PC-9 (cell line): ENCODE results near the gene KRTAP10-10. TPM values are rescaled to one million over a fixed set of nuclear protein-coding genes. Genes with fewer than 3 reads are reported as not detected.
"Not testable (repeated sequence)": the region's sequence is repeated elsewhere in the genome, so short reads cannot be mapped to it uniquely, and the experiment has no call there.

ENCODE experiments used
- BruUV-seq: library from RNA; stranded (reverse); fragments of 400-500 nt; replicated peaks from 2 replicates; lab custom pipeline; 2021; lab: Mats Ljungman, UMichigan
- CTCF ChIA-PET: fragments of 300-600 bp; sonication (Branson Sonifier 250); formaldehyde crosslinking; loops from one replicate; lab custom pipeline; 2022; ENCODE audit warnings: antibody characterized with exemption; lab: Charles Lee
- POLR2A ChIA-PET: fragments of 300-600 bp; sonication (Branson Sonifier 250); formaldehyde crosslinking; loops from one replicate; lab custom pipeline; 2022; ENCODE audit warnings: antibody characterized with exemption; ENCODE audit not compliant: unreplicated experiment; lab: Charles Lee
- DNase-seq, 2 experiments: peaks; one replicate each; pipeline versions ENCODE4 v3.0.0 to v3.0.0-alpha.2; 2015 to 2022; ENCODE audit warnings: mixed read lengths in 1 of 2
- H2AFZ ChIP-seq: fragments of 200-600 bp; sonication (generic); 2 replicates; pipeline ENCODE4 v1.8.1; 2017; ENCODE audit warnings: antibody characterized with exemption
- H3F3A ChIP-seq: fragments of 200-600 bp; sonication (generic); 2 replicates; pipeline ENCODE4 v1.8.1; 2017; ENCODE audit warnings: antibody characterized with exemption, mild to moderate bottlenecking, low read depth; ENCODE audit not compliant: insufficient read depth
- H3K27ac ChIP-seq: fragments of 200-600 bp; sonication (generic); 2 replicates; pipeline ENCODE4 v1.6.1; 2016; ENCODE audit warnings: mixed run types
- H3K27me3 ChIP-seq: fragments of 200-600 bp; sonication (generic); 2 replicates; pipeline ENCODE4 v1.6.1; 2016; ENCODE audit warnings: low read depth, mixed run types; ENCODE audit not compliant: insufficient read depth
- H3K36me3 ChIP-seq: fragments of 200-600 bp; sonication (generic); 2 replicates; pipeline ENCODE4 v1.6.1; 2016; ENCODE audit warnings: low read depth, mixed run types
- H3K4me1 ChIP-seq: fragments of 200-600 bp; sonication (generic); replicated peaks from 2 replicates; pipeline ENCODE4 v1.6.1; 2016; ENCODE audit warnings: mixed run types; ENCODE audit not compliant: insufficient read depth
- H3K4me2 ChIP-seq: fragments of 200-600 bp; sonication (generic); 2 replicates; pipeline ENCODE4 v1.6.1; 2017; ENCODE audit warnings: mixed run types
- H3K4me3 ChIP-seq: fragments of 200-600 bp; sonication (generic); 2 replicates; pipeline ENCODE4 v1.6.1; 2016; ENCODE audit warnings: mixed run types
- H3K79me2 ChIP-seq: fragments of 200-600 bp; sonication (generic); 2 replicates; pipeline ENCODE4 v1.6.1; 2017; ENCODE audit warnings: low read depth, mixed run types
- H3K9me2 ChIP-seq: fragments of 200-600 bp; sonication (generic); 2 replicates; pipeline ENCODE4 v1.8.1; 2017; ENCODE audit warnings: mild to moderate bottlenecking; ENCODE audit not compliant: insufficient read depth
- H3K9me3 ChIP-seq: fragments of 200-600 bp; sonication (generic); 2 replicates; pipeline ENCODE4 v1.8.1; 2016; ENCODE audit warnings: low read depth; ENCODE audit not compliant: insufficient read depth
- H4K20me1 ChIP-seq: fragments of 200-600 bp; sonication (generic); 2 replicates; pipeline ENCODE4 v1.8.1; 2017; ENCODE audit not compliant: insufficient read depth
- EZH2 ChIP-seq: fragments of 200-600 bp; sonication (generic); IDR thresholded peaks from 2 replicates; pipeline ENCODE4 v1.8.0; 2017; ENCODE audit warnings: antibody characterized with exemption, low read depth
- intact Hi-C: fragments of 100-400 bp; cut with micrococcal nuclease; formaldehyde crosslinking; loops from one replicate; pipeline ENCODE4 v1.10.0; 2022; ENCODE audit not compliant: unreplicated experiment
- total RNA-seq: library from RNA; stranded (reverse); gene quantifications from 2 replicates; pipeline ENCODE4 v1.2.3, GENCODE V29; 2021
- TF ChIP-seq, protein P1 (sequence below): fragments of 200-600 bp; sonication (generic); conservative IDR thresholded peaks from 2 replicates; pipeline ENCODE4 v1.6.1; 2017; ENCODE audit warnings: mixed run types, antibody characterized with exemption, mild to moderate bottlenecking, moderate library complexity

KRTAP10-10 gene
- total RNA-seq, 1 experiment from 2014 or later = not detected

DNA sequence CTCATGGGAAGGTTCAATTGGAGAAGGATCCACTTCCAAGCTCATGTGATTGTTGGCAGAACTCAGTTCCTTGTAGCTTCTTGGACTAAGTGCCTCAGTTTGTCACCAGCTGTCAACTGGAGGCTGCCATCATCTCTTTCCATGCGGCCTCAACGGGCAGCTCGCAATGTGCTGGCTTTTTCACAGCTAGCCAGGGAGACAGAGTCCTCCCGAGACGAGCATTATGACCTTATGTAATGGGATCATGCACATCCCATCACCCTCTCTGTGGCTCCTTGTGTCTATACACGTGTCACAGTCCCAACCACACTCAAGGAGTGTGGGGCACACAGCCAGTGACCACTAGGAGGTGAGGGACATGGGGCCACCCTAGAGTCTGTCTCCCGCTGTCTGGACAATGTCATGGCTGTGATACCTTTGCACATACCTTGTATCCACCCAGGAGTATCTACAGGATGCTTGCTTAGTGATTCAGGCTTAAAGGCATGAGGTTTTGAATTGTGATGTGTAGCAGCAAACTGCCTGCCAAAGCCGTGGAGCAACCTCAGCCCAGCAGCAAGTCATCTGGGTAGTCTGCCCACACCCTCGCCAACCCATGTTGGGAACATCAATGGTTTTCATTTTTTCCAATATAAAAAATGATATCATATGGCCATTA, 41.0 kb upstream of the KRTAP10-10 start:
- no TSS peak for BruUV-seq
- ChIA-PET POLR2A (no interaction called here), CTCF (no interaction called here)
- TF ChIP-seq EZH2 = no peak
- TF ChIP-seq, protein P1, sequence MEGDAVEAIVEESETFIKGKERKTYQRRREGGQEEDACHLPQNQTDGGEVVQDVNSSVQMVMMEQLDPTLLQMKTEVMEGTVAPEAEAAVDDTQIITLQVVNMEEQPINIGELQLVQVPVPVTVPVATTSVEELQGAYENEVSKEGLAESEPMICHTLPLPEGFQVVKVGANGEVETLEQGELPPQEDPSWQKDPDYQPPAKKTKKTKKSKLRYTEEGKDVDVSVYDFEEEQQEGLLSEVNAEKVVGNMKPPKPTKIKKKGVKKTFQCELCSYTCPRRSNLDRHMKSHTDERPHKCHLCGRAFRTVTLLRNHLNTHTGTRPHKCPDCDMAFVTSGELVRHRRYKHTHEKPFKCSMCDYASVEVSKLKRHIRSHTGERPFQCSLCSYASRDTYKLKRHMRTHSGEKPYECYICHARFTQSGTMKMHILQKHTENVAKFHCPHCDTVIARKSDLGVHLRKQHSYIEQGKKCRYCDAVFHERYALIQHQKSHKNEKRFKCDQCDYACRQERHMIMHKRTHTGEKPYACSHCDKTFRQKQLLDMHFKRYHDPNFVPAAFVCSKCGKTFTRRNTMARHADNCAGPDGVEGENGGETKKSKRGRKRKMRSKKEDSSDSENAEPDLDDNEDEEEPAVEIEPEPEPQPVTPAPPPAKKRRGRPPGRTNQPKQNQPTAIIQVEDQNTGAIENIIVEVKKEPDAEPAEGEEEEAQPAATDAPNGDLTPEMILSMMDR = no peak
- H3K9me3 ChIP-seq = no peaks in the 10 kb centered on the region
- no peak overlapping the region for H3K4me2 ChIP-seq
- H3K9me2 ChIP-seq = no peaks in the 10 kb centered on the region
- DNase-seq = peak in 1 of 2 experiments; percentile 47
- no peaks in the 10 kb centered on the region for H4K20me1 ChIP-seq
- no peaks in the 10 kb centered on the region for H3F3A ChIP-seq
- H2AFZ ChIP-seq = no peak overlapping the region
- H3K4me1 ChIP-seq = no peaks in the 10 kb centered on the region
- H3K36me3 ChIP-seq = no peaks in the 10 kb centered on the region
- H3K27me3 ChIP-seq = peaks cover 70% of the 10 kb centered on the region
- no peak overlapping the region for H3K27ac ChIP-seq
- intact Hi-C loops = no loop called here
- H3K79me2 ChIP-seq = no peaks in the 10 kb centered on the region
- H3K4me3 ChIP-seq = no peak overlapping the region

DNA sequence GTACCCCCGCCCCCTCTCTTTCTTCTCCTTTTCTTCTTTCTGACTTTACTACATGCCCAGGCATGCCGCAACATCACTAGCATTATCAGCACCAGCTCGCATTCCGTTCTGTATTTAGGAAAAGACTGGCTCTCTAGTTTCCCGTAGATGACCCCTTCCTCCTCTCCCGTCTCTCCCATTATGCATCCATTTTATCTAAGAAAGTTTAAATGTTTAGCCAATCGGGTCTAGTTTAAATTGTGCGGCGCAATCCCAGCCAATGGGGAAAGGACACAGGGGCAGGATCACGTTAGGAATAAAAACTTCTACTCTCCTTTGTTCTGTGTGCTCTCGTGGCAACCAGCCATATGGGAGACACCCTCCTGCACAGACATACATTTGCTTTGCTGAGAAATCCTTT, 39.1 kb upstream of the KRTAP10-10 start:
- no peak overlapping the region for H3K4me2 ChIP-seq
- intact Hi-C loops = no loop called here
- no peak overlapping the region for H3K27ac ChIP-seq
- TF ChIP-seq, protein P1 = no peak
- TF ChIP-seq EZH2 = no peak
- no peaks in the 10 kb centered on the region for H3F3A ChIP-seq
- no TSS peak for BruUV-seq
- H3K4me3 ChIP-seq = no peak overlapping the region
- no peak for DNase-seq
- CTCF ChIA-PET = no interaction called here
- H3K4me1 ChIP-seq = no peaks in the 10 kb centered on the region
- peaks cover 69% of the 10 kb centered on the region for H3K27me3 ChIP-seq
- H2AFZ ChIP-seq = no peak overlapping the region
- H3K36me3 ChIP-seq = no peaks in the 10 kb centered on the region
- no peaks in the 10 kb centered on the region for H4K20me1 ChIP-seq
- no peaks in the 10 kb centered on the region for H3K9me3 ChIP-seq
- H3K9me2 ChIP-seq = no peaks in the 10 kb centered on the region
- no peaks in the 10 kb centered on the region for H3K79me2 ChIP-seq
- POLR2A ChIA-PET = no interaction called here

DNA sequence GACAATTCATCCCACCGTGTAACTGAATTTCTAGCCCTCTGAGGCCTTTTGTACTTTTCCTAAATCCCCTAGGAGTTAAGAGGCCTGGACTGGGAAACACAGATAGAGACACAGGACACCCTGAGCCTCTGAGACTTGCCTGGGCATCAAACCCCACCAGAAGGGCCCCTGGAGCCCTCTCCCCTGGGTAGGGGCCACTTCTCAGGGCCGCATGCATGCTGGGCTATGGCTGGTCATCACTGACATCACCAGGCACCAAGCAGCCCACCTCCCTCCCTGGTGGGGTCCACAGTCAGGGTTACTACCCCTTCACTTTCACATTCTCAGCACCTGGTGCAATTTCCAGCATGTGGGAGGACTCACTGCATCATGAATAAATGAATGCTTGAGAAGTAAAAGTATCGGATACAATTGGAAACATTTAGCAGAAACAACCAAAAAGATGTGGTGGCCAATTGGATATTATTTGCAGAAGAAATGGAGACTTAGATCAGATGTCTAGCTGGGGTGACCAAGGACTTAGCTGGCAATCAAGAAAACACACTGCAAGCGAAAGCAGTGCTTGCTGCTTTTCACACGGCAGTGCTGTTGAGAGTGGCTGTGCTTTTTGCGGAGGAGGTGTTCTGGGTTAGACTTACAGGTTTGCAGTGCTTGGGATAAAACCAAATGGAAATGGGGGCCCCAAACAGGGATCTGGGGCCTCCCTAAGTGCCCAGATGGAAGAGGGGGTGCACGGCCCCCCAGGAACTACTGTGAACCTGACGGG, 37.7 kb upstream of the KRTAP10-10 start:
- H2AFZ ChIP-seq = no peak overlapping the region
- TF ChIP-seq EZH2 = no peak
- CTCF ChIA-PET = no interaction called here
- no peak overlapping the region for H3K4me2 ChIP-seq
- H3K9me2 ChIP-seq = no peaks in the 10 kb centered on the region
- intact Hi-C loops = no loop called here
- H3K36me3 ChIP-seq = no peaks in the 10 kb centered on the region
- POLR2A ChIA-PET = no interaction called here
- H3K4me1 ChIP-seq = no peaks in the 10 kb centered on the region
- no TSS peak for BruUV-seq
- H3K79me2 ChIP-seq = no peaks in the 10 kb centered on the region
- no peak overlapping the region for H3K4me3 ChIP-seq
- no peaks in the 10 kb centered on the region for H3K9me3 ChIP-seq
- H3F3A ChIP-seq = no peaks in the 10 kb centered on the region
- DNase-seq = no peak
- no peaks in the 10 kb centered on the region for H4K20me1 ChIP-seq
- no peak overlapping the region for H3K27ac ChIP-seq
- peaks cover 65% of the 10 kb centered on the region for H3K27me3 ChIP-seq

DNA sequence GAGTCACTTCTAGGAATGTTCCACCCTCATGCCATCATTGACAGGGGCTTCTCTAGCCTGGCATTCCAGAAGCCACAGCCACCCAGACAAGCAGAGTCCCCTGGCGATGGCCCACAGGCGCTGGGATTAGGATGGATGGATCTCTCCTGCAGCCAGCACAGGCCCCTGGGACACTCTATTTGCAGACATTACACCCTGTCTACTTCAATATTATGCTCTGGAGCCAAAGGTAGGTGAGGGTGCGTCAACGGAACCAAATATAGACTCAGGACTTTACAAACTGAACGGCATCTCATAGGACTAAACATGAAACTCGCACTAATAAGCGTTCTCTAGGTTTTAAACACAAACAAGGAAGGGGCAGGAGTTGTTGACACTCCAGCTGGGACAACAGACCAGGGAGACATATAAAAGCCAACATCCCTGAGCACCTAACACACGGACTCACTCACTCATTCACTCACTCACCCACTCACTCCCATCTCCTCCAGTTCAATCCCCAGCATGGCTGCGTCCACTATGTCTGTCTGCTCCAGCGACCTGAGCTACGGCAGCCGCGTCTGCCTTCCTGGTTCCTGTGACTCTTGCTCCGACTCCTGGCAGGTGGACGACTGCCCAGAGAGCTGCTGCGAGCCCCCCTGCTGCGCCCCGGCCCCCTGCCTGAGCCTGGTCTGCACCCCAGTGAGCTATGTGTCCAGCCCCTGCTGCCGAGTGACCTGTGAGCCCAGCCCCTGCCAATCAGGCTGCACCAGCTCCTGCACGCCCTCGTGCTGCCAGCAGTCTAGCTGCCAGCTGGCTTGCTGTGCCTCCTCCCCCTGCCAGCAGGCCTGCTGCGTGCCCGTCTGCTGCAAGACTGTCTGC, 36.8 kb upstream of the KRTAP10-10 start, which contains the start of gene KRTAP10-7:
Gene KRTAP10-7 (plus strand): TSS at position 480 of the 861 bp plus-strand sequence. CDS start 25 bp downstream, at position 505.
- H3K9me2 ChIP-seq, H3K27ac ChIP-seq, POLR2A ChIA-PET, H3K36me3 ChIP-seq, H3K4me3 ChIP-seq, H3F3A ChIP-seq, H3K4me1 ChIP-seq, H4K20me1 ChIP-seq, H3K4me2 ChIP-seq, H3K9me3 ChIP-seq, DNase-seq, H2AFZ ChIP-seq, BruUV-seq, intact Hi-C loops, H3K79me2 ChIP-seq, CTCF ChIA-PET: not testable (repeated sequence)
- H3K27me3 ChIP-seq = peaks cover 64% of the 10 kb centered on the region

DNA sequence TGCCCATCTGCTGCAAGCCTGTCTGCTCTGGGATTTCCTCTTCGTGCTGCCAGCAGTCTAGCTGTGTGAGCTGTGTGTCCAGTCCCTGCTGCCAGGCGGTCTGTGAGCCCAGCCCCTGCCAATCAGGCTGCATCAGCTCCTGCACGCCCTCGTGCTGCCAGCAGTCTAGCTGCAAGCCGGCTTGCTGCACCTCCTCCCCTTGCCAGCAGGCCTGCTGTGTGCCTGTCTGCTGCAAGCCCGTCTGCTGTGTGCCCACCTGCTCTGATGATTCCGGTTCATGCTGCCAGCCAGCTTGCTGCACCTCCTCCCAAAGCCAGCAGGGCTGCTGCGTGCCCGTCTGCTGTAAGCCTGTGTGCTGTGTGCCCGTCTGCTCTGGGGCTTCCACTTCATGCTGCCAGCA, 36.1 kb upstream of the KRTAP10-10 start:
- H3K4me2 ChIP-seq, H3K36me3 ChIP-seq, H3K4me3 ChIP-seq, DNase-seq, H3K27ac ChIP-seq, H3F3A ChIP-seq, H4K20me1 ChIP-seq, CTCF ChIA-PET, H3K79me2 ChIP-seq, H3K4me1 ChIP-seq, H3K9me3 ChIP-seq, H2AFZ ChIP-seq, BruUV-seq, POLR2A ChIA-PET, H3K9me2 ChIP-seq, intact Hi-C loops: not testable (repeated sequence)
- H3K27me3 ChIP-seq = peaks cover 59% of the 10 kb centered on the region
